ENCODE results near the gene PIP5K1B.

GRCh38 chr9:68907910-68908309 lies 202.9 kb downstream of the PIP5K1B start:
- no peak for TF ChIP-seq CTCF (conservative IDR thresholded peaks at IDR 0.05 in 1 of 2, IDR thresholded peaks at IDR 0.05 in 1 of 2; ENCODE audit: low read depth in 1 of 2, low read length in 2 of 2)
- no peak for TF ChIP-seq EZH2 (IDR thresholded peaks at IDR 0.05; ENCODE audit: low read length, missing control alignments)

Measured in fibroblast of lung (primary cell).